Testis (tissue), 2 donors: Measurements from ENCODE around the gene CD200.

Source experiments
- POLR2A ChIP-seq: fragments of 450-650 bp; IDR thresholded peaks from one replicate; pipeline ENCODE4 v1.6.1; 2017; ENCODE audit warnings: antibody characterized with exemption, mild to moderate bottlenecking, moderate library complexity
- TF ChIP-seq, protein P1 (sequence below), 3 experiments: fragments of 450-650 bp in 2 of 3; fragments of 200-600 bp in 1 of 3; sonication (generic) in 1 of 3; IDR thresholded peaks; one replicate each; pipeline ENCODE4 v1.5.1; 2016 to 2019; ENCODE audit warnings: antibody characterized with exemption in 3 of 3, mild to moderate bottlenecking in 2 of 3, moderate library complexity in 1 of 3

DNA sequence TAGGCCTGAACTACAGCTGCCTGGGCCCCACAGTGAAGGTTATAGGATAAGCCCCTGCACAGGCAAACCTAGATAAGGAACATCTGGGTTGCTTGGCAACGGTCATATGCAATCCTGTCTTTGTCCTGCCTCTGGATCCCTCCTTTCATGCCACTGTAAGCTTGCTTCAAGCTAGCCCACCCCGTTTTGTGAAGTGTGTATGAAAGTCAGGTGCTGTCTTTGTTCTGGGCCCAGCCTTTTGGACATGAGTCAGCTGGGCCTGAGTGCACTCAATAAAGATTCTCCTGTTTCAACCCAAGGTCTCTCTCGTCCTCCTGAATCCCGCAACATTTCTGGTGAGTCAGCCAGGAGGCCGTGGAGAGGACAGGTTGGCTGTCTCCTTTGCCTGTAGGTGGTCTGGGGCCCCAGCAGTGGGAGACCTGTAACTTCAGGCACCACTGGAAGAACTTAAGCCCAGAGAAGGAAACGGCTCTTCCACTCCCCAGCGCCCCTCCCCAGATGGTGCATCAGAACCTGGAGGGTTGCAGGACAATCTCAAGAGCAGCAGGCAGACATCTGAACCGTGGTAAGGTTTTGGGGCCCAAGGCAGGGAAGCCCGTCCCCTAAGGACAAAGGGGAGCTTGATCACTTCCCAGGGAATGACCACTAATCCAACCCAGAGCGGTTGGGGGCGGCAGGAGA, 30.7 kb upstream of the CD200 start:
- TF ChIP-seq, protein P1, sequence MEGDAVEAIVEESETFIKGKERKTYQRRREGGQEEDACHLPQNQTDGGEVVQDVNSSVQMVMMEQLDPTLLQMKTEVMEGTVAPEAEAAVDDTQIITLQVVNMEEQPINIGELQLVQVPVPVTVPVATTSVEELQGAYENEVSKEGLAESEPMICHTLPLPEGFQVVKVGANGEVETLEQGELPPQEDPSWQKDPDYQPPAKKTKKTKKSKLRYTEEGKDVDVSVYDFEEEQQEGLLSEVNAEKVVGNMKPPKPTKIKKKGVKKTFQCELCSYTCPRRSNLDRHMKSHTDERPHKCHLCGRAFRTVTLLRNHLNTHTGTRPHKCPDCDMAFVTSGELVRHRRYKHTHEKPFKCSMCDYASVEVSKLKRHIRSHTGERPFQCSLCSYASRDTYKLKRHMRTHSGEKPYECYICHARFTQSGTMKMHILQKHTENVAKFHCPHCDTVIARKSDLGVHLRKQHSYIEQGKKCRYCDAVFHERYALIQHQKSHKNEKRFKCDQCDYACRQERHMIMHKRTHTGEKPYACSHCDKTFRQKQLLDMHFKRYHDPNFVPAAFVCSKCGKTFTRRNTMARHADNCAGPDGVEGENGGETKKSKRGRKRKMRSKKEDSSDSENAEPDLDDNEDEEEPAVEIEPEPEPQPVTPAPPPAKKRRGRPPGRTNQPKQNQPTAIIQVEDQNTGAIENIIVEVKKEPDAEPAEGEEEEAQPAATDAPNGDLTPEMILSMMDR (IDR thresholded peaks at IDR 0.05) = no peak
- no peak for TF ChIP-seq POLR2A
